HEK293 (cell line): ENCODE measurements around the gene CC2D2A.

Source experiments
- CTCF ChIA-PET: fragments of 350-600 bp; formaldehyde crosslinking; extraction: SDS; loops from one replicate; lab custom pipeline; 2021; ENCODE audit warnings: antibody characterized with exemption; lab: Yijun Ruan, JAX
- POLR2A ChIA-PET: fragments of 300-600 bp; formaldehyde crosslinking; extraction: SDS; loops from one replicate; lab custom pipeline; 2020; ENCODE audit warnings: antibody characterized with exemption, inconsistent platforms; lab: Yijun Ruan, JAX
- H3K27ac ChIP-seq: fragments of 200-500 bp; sonication (Bioruptor generic); 2 replicates; pipeline ENCODE4 v1.5.1; 2014; ENCODE audit warnings: low read depth, low read length, control low read depth, inconsistent platforms; ENCODE audit errors: extremely low read depth
- H3K36me3 ChIP-seq, 2 experiments: fragments of 200-500 bp in 1 of 2; sonication (Bioruptor generic) in 1 of 2; 1 replicate in 1 of 2; 2 replicates in 1 of 2; pipeline ENCODE4 v1.5.1; 2014 to 2017; ENCODE audit warnings: inconsistent platforms in 2 of 2, low read length in 2 of 2; ENCODE audit not compliant: control insufficient read depth in 2 of 2, insufficient read depth in 1 of 2
- H3K4me1 ChIP-seq: fragments of 200-500 bp; sonication (Bioruptor generic); 2 replicates; pipeline ENCODE4 v1.5.1; 2014; ENCODE audit warnings: mild to moderate bottlenecking, low read length, inconsistent platforms; ENCODE audit not compliant: control insufficient read depth, insufficient read depth
- H3K4me3 ChIP-seq: 2 replicates; pipeline ENCODE4 v1.5.1; 2011; ENCODE audit warnings: low read depth, mild to moderate bottlenecking, control low read depth, low read length, moderate library complexity
- H3K9me3 ChIP-seq: fragments of 200-500 bp; sonication (Bioruptor generic); 2 replicates; pipeline ENCODE4 v1.5.1; 2014; ENCODE audit warnings: low read depth, low read length, inconsistent platforms; ENCODE audit not compliant: control insufficient read depth, insufficient read depth
- HIC1 ChIP-seq: fragments of 450-650 bp; formaldehyde crosslinking; IDR thresholded peaks from 2 replicates; pipeline ENCODE4 v1.5.1; 2016; ENCODE audit warnings: missing biosample characterization, missing genetic modification characterization
- KLF10 ChIP-seq: fragments of 450-650 bp; IDR thresholded peaks from 2 replicates; pipeline ENCODE4 v1.5.1; 2018; ENCODE audit warnings: missing biosample characterization, mild to moderate bottlenecking, missing genetic modification characterization
- KLF9 ChIP-seq: fragments of 450-650 bp; formaldehyde crosslinking; IDR thresholded peaks from 2 replicates; pipeline ENCODE4 v1.5.1; 2016; ENCODE audit warnings: missing biosample characterization, missing genetic modification characterization, low read depth
- MEIS1 ChIP-seq: sonication (generic); formaldehyde crosslinking; IDR thresholded peaks from 2 replicates; pipeline ENCODE4 v1.8.1; 2022; ENCODE audit warnings: missing genetic modification reagents, mild to moderate bottlenecking, borderline replicate concordance
- OSR2 ChIP-seq: fragments of 450-650 bp; formaldehyde crosslinking; IDR thresholded peaks from 2 replicates; pipeline ENCODE4 v1.5.1; 2016; ENCODE audit warnings: missing biosample characterization, missing genetic modification characterization
- SALL2 ChIP-seq: fragments of 450-650 bp; formaldehyde crosslinking; IDR thresholded peaks from 2 replicates; pipeline ENCODE4 v1.5.0; 2017; ENCODE audit warnings: missing biosample characterization, mild to moderate bottlenecking, missing genetic modification characterization, borderline replicate concordance
- ZBTB7A ChIP-seq: fragments of 450-650 bp; formaldehyde crosslinking; IDR thresholded peaks from 2 replicates; pipeline ENCODE4 v1.5.1; 2016; ENCODE audit warnings: low read depth, missing biosample characterization, missing genetic modification characterization
- ZNF133 ChIP-seq: fragments of 450-650 bp; formaldehyde crosslinking; IDR thresholded peaks from 2 replicates; pipeline ENCODE4 v1.5.1; 2016; ENCODE audit warnings: missing biosample characterization, missing genetic modification characterization
- ZNF184 ChIP-seq: fragments of 450-650 bp; IDR thresholded peaks from 2 replicates; pipeline ENCODE4 v1.5.1; 2018; ENCODE audit warnings: missing biosample characterization, mild to moderate bottlenecking, missing genetic modification characterization
- ZNF248 ChIP-seq: fragments of 450-650 bp; formaldehyde crosslinking; IDR thresholded peaks from 2 replicates; pipeline ENCODE4 v1.5.1; 2017; ENCODE audit warnings: missing biosample characterization, missing genetic modification characterization
- ZNF266 ChIP-seq: fragments of 450-650 bp; formaldehyde crosslinking; IDR thresholded peaks from 2 replicates; pipeline ENCODE4 v1.5.1; 2016; ENCODE audit warnings: missing biosample characterization, missing genetic modification characterization, low read depth
- ZNF394 ChIP-seq: fragments of 450-650 bp; formaldehyde crosslinking; IDR thresholded peaks from 2 replicates; pipeline ENCODE4 v1.5.1; 2016; ENCODE audit warnings: missing biosample characterization, missing genetic modification characterization, mild to moderate bottlenecking, moderate library complexity, borderline replicate concordance
- ZNF416 ChIP-seq: fragments of 450-650 bp; formaldehyde crosslinking; IDR thresholded peaks from 2 replicates; pipeline ENCODE4 v1.5.1; 2016; ENCODE audit warnings: missing biosample characterization, missing genetic modification characterization
- ZNF501 ChIP-seq: fragments of 450-650 bp; formaldehyde crosslinking; IDR thresholded peaks from 2 replicates; pipeline ENCODE4 v1.5.1; 2016; ENCODE audit warnings: missing biosample characterization, missing genetic modification characterization
- ZNF510 ChIP-seq: fragments of 450-650 bp; formaldehyde crosslinking; IDR thresholded peaks from 2 replicates; pipeline ENCODE4 v1.5.1; 2018; ENCODE audit warnings: mild to moderate bottlenecking, missing genetic modification characterization, missing biosample characterization; ENCODE audit not compliant: insufficient replicate concordance
- ZNF768 ChIP-seq: fragments of 450-650 bp; formaldehyde crosslinking; IDR thresholded peaks from 2 replicates; pipeline ENCODE4 v1.5.1; 2018; ENCODE audit warnings: missing biosample characterization, mild to moderate bottlenecking, missing genetic modification characterization
- ZSCAN16 ChIP-seq: fragments of 450-650 bp; formaldehyde crosslinking; IDR thresholded peaks from 2 replicates; pipeline ENCODE4 v1.5.1; 2016; ENCODE audit warnings: missing biosample characterization, missing genetic modification characterization
- TF ChIP-seq, protein P1 (sequence below): fragments of 450-650 bp; formaldehyde crosslinking; IDR thresholded peaks from 2 replicates; pipeline ENCODE4 v1.5.1; 2016; ENCODE audit warnings: missing biosample characterization, missing genetic modification characterization
- TF ChIP-seq, protein P2 (sequence below): fragments of 450-650 bp; formaldehyde crosslinking; IDR thresholded peaks from 2 replicates; pipeline ENCODE4 v1.5.1; 2017; ENCODE audit warnings: missing biosample characterization, missing genetic modification characterization
- TF ChIP-seq, protein P3 (sequence below): fragments of 450-650 bp; formaldehyde crosslinking; IDR thresholded peaks from 2 replicates; pipeline ENCODE4 v1.5.1; 2016; ENCODE audit warnings: missing biosample characterization, missing genetic modification characterization

The CC2D2A gene

DNA sequence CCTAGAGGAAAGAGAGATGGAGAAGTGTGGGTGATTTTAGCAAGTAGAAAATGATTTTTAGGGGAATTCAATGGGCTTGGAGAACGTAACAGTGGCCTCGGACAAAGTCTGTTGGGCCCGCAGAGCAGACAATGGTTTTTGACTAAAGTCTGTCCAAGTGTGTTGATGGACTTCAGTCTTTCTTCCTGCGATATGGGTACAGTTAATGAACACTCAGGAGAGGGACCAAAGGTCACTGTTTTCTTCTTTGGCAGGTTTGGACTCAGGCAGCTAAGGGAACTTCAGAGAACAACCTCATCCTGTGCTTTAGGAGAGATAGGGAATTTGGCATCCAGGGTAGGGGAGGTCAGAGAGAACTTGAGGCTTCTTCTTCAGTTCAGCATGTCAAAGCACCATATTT lies 38.0 kb downstream of the CC2D2A start (continued):
- no peak for TF ChIP-seq ZNF184 (tag by site-specific recombination)
- TF ChIP-seq, protein P1, sequence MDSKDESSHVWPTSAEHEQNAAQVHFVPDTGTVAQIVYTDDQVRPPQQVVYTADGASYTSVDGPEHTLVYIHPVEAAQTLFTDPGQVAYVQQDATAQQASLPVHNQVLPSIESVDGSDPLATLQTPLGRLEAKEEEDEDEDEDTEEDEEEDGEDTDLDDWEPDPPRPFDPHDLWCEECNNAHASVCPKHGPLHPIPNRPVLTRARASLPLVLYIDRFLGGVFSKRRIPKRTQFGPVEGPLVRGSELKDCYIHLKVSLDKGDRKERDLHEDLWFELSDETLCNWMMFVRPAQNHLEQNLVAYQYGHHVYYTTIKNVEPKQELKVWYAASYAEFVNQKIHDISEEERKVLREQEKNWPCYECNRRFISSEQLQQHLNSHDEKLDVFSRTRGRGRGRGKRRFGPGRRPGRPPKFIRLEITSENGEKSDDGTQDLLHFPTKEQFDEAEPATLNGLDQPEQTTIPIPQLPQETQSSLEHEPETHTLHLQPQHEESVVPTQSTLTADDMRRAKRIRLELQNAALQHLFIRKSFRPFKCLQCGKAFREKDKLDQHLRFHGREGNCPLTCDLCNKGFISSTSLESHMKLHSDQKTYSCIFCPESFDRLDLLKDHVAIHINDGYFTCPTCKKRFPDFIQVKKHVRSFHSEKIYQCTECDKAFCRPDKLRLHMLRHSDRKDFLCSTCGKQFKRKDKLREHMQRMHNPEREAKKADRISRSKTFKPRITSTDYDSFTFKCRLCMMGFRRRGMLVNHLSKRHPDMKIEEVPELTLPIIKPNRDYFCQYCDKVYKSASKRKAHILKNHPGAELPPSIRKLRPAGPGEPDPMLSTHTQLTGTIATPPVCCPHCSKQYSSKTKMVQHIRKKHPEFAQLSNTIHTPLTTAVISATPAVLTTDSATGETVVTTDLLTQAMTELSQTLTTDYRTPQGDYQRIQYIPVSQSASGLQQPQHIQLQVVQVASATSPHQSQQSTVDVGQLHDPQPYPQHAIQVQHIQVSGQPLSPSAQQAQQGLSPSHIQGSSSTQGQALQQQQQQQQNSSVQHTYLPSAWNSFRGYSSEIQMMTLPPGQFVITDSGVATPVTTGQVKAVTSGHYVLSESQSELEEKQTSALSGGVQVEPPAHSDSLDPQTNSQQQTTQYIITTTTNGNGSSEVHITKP: no peak
- TF ChIP-seq ZSCAN16 (tag by site-specific recombination): no peak
- no peak for TF ChIP-seq ZBTB7A (tag by site-specific recombination)

DNA sequence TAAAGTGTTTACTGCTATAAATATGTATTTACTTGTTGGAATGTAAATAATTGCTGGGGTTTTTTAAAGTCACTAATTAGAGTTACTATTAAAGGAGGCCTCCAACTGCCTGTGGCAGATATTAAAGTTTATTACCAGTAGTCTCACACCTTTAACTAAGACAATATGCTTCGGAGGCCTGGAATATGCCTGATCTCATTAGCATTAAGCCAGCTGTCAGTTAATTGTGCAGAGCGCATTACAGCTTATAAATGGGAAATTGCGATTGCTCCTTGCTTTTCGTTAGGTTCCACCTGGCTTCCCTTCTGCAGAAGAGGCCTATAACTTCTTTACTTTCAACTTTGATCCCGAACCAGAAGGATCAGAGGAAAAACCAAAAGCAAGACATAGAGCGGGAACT lies 41.3 kb downstream of the CC2D2A start:
- Histone ChIP-seq H3K4me3 (no peak overlapping the region), H3K27ac (no peak overlapping the region), H3K4me1 (no peaks in the 10 kb centered on the region), H3K36me3 (peaks cover 0 to 5% of the 10 kb centered on the region in 2 experiments; a peak in 1 of 3 replicates), H3K9me3 (no peaks in the 10 kb centered on the region)
- ChIA-PET CTCF (no interaction called here), POLR2A (no interaction called here)
- no peak for TF ChIP-seq ZNF394 (tag by site-specific recombination)

GRCh38 chr4:15513545-15513944 lies 43.9 kb downstream of the CC2D2A start:
- ChIA-PET POLR2A (no interaction called here), CTCF (interaction anchor here (0.6 kb wide), 1 partner anchor 369 kb away, joined by 3 read pairs; no protein-coding TSS in a partner anchor)

DNA sequence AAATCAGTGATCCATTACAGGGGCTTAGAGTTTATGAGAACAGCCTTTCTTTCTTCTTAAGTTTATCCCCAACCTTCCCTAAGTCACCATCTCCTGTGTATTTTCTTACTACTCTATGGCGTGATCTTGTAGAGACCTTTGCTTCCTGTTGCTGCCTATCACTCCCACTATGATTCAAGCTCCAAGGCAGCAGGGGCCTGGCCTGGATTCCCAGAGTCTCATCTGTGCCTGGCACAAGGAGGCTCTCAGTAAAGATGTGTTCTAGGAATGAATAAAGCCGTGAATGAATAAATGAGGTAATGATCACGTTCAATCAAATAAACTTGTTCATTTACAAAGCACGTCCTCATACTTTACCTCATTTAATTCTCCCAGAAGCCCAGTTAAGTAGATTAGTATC lies 45.4 kb downstream of the CC2D2A start:
- H3K36me3 ChIP-seq: peaks cover 0 to 23% of the 10 kb centered on the region in 2 experiments; a peak in 1 of 3 replicates
- H3K4me1 ChIP-seq: no peaks in the 10 kb centered on the region
- POLR2A ChIA-PET: no interaction called here
- H3K9me3 ChIP-seq: no peaks in the 10 kb centered on the region
- H3K4me3 ChIP-seq: no peak overlapping the region
- no peak overlapping the region for H3K27ac ChIP-seq
- CTCF ChIA-PET: interaction anchor here (0.7 kb wide), 1 partner anchor 45 kb away, joined by 3 read pairs; the partner anchor contains the start of gene CC2D2A
- TF ChIP-seq, protein P2, sequence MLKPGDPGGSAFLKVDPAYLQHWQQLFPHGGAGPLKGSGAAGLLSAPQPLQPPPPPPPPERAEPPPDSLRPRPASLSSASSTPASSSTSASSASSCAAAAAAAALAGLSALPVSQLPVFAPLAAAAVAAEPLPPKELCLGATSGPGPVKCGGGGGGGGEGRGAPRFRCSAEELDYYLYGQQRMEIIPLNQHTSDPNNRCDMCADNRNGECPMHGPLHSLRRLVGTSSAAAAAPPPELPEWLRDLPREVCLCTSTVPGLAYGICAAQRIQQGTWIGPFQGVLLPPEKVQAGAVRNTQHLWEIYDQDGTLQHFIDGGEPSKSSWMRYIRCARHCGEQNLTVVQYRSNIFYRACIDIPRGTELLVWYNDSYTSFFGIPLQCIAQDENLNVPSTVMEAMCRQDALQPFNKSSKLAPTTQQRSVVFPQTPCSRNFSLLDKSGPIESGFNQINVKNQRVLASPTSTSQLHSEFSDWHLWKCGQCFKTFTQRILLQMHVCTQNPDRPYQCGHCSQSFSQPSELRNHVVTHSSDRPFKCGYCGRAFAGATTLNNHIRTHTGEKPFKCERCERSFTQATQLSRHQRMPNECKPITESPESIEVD: no peak
- TF ChIP-seq ZNF768 (no peak), ZNF510 (tag by site-specific recombination) (no peak), KLF10 (tag by site-specific recombination) (no peak), KLF9 (tag by site-specific recombination) (no peak), SALL2 (no peak), ZNF501 (tag by site-specific recombination) (no peak)
- TF ChIP-seq, protein P3, sequence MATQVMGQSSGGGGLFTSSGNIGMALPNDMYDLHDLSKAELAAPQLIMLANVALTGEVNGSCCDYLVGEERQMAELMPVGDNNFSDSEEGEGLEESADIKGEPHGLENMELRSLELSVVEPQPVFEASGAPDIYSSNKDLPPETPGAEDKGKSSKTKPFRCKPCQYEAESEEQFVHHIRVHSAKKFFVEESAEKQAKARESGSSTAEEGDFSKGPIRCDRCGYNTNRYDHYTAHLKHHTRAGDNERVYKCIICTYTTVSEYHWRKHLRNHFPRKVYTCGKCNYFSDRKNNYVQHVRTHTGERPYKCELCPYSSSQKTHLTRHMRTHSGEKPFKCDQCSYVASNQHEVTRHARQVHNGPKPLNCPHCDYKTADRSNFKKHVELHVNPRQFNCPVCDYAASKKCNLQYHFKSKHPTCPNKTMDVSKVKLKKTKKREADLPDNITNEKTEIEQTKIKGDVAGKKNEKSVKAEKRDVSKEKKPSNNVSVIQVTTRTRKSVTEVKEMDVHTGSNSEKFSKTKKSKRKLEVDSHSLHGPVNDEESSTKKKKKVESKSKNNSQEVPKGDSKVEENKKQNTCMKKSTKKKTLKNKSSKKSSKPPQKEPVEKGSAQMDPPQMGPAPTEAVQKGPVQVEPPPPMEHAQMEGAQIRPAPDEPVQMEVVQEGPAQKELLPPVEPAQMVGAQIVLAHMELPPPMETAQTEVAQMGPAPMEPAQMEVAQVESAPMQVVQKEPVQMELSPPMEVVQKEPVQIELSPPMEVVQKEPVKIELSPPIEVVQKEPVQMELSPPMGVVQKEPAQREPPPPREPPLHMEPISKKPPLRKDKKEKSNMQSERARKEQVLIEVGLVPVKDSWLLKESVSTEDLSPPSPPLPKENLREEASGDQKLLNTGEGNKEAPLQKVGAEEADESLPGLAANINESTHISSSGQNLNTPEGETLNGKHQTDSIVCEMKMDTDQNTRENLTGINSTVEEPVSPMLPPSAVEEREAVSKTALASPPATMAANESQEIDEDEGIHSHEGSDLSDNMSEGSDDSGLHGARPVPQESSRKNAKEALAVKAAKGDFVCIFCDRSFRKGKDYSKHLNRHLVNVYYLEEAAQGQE (tag by site-specific recombination): no peak

More at GRCh38 chr4:15513545-15513944, 43.9 kb downstream of the CC2D2A start:
- no peaks in the 10 kb centered on the region for H3K9me3 ChIP-seq
- no peak overlapping the region for H3K4me3 ChIP-seq
- H3K36me3 ChIP-seq: peaks cover 0 to 21% of the 10 kb centered on the region in 2 experiments; a peak in 1 of 3 replicates
- H3K4me1 ChIP-seq: no peaks in the 10 kb centered on the region
- H3K27ac ChIP-seq: no peak overlapping the region
- TF ChIP-seq OSR2 (tag by site-specific recombination) (no peak), ZNF416 (tag by site-specific recombination) (no peak), ZNF133 (tag by site-specific recombination) (no peak), ZNF266 (tag by site-specific recombination) (no peak), ZNF248 (no peak), HIC1 (no peak), MEIS1 (CRISPR knock-in tag) (no peak)
